NOMO-1 (cell line): Measurements from ENCODE around the gene TUBB.
"Not testable (repeated sequence)": the region's sequence is repeated elsewhere in the genome, so short reads cannot be mapped to it uniquely, and the experiment has no call there.

Experiments used
- DNase-seq, 2 experiments: peaks; one replicate each; lab custom pipeline; 2025; ENCODE audit not compliant: unreplicated experiment in 2 of 2; lab: John Stamatoyannopoulos, UW

The TUBB gene

DNA sequence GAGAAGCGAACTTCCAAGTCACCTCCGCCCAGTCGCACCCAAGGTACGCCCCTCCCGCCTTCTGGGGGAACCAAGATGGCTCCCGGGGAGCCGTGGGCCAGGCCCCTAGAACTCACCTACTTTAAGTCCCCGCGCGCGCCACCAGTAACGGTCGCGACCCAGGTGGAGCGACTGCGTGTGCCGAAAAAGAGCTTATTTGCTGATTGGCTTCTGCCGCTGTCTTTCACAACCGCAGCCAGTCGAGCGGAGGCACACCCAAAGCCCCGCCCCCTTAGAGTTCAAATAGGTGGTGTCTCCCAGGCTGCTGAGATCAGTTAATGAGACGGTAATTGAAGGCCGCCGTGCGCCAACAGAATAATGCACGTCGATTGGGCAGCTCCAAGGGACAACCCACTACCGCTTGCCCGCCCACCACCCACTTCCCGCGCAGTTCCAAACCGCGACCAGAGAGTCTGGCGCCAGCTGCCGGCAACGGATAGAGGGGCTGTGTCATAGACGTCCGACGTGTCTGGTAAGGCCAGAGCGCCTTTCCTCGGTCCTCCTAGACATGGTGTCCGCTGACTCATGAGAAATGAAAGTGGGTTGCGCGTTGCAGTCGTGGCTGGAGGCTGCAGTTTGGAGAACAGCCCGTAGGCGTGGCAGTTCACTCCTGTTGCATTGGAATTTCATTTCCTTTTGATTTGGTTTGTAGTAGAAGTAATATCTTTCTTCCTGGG is 2.9 kb upstream of the TUBB start, which contains the start of gene MDC1:
TSS of gene MDC1 (minus strand) at position 153 of the 716 bp plus-strand sequence. CDS start 2,106 bp downstream, outside the sequence.
- DNase-seq, result peak; percentile 100

DNA sequence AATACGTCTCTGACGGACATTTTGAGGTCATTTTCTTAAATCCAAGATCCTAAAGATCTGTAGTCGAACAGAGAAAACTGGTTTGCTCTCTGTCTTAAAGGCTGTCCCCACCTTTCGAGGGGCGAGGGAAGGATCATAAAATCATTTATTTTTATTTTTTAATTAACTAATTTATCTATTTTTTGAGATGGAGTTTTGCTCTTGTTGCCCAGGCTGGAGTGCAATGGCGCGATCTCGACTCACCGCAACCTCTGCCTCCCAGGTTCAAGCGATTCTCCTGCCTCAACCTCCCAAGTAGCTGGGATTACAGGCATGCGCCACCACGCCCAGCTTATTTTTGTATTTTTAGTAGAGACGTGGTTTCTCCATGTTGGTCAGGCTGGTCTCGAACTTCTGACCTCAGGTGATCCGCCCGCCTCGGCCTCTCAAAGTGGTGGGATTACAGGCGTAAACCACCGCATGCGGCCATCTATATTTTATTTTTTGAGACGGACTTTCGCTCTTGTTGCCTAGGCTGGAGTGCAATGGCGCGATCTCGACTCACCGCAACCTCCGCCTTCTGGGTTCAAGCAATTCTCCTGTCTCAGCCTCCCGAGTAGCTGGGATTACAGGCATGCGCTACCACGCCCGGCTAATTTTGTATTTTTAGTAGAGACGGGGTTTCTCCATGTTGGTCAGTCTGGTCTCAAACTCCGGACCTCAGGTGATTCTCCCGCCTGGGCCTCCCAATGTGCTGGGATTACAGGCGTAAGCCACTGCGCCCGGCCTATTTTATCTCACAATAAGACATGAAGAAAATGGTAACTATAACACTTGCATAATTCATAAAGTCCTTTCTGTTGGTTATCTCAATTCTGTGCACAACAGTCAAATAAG is 2.1 kb upstream of the TUBB start:
- DNase-seq, result not testable (repeated sequence)

DNA sequence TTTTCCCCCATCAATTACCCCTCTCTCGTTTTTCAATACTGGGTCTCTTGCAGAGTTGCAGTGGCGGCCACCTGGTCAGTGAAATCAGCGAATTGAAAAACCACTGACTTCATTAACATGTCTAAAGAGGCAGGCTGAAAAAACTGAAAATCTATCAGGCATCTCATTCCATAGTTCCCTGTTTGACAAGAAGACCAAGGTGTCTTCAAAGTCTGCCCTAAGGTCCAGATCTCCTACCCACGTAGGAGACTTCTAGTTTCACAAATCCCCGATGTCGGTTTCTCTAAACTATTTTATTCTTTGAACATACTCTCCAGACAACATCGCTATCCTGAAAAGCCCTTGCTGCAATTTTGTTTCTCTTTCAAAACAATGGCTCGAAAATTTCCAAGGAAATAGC is 796 bp upstream of the TUBB start:
- no peak for DNase-seq

- peak; percentile 56 to 76 for DNase-seq
These were observed 616 bp downstream of the TUBB start for GRCh38 chr6:30720738-30721197.

GRCh38 chr6:30721198-30722024 is 1.3 kb downstream of the TUBB start:
- DNase-seq, result peak; percentile 83 to 96

GRCh38 chr6:30722025-30722279 is 1.8 kb downstream of the TUBB start:
- DNase-seq, result not testable (repeated sequence)

GRCh38 chr6:30722280-30723112 is 2.3 kb downstream of the TUBB start:
- DNase-seq, result peak; percentile 59 to 67

DNA sequence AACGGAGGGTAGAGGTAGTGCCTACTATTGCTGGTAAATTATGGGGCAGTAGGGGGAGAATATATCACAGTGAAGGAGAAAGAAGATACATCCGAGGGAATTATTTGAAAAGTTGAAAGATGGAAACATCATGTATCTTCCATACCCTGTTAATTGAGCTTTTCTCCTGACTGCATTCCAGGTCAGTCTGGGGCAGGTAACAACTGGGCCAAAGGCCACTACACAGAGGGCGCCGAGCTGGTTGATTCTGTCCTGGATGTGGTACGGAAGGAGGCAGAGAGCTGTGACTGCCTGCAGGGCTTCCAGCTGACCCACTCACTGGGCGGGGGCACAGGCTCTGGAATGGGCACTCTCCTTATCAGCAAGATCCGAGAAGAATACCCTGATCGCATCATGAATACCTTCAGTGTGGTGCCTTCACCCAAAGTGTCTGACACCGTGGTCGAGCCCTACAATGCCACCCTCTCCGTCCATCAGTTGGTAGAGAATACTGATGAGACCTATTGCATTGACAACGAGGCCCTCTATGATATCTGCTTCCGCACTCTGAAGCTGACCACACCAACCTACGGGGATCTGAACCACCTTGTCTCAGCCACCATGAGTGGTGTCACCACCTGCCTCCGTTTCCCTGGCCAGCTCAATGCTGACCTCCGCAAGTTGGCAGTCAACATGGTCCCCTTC is 3.1 kb downstream of the TUBB start:
- not testable (repeated sequence) for DNase-seq

GRCh38 chr6:30723843-30724741 is 3.9 kb downstream of the TUBB start:
- not testable (repeated sequence) for DNase-seq

DNA sequence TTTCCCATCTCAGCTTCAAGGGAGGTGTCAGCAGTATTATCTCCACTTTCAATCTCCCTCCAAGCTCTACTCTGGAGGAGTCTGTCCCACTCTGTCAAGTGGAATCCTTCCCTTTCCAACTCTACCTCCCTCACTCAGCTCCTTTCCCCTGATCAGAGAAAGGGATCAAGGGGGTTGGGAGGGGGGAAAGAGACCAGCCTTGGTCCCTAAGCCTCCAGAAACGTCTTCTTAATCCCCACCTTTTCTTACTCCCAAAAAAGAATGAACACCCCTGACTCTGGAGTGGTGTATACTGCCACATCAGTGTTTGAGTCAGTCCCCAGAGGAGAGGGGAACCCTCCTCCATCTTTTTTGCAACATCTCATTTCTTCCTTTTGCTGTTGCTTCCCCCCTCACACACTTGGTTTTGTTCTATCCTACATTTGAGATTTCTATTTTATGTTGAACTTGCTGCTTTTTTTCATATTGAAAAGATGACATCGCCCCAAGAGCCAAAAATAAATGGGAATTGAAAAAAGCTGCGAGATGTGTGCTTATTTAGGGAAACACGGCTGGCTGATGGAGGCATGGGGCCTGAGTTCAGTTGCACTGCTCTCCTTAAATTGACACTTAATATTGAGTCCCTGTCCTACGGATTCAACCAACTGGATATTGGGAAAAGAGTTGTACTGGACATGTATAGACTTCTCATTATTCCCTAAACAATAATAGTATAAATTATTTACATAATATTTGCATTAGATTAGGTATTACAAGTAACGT is 4.9 kb downstream of the TUBB start:
- DNase-seq, result no peak

GRCh38 chr6:30725713-30726505 is 5.8 kb downstream of the TUBB start:
- no peak for DNase-seq

GRCh38 chr6:30726506-30727413 is 6.6 kb downstream of the TUBB start:
- DNase-seq, result no peak

GRCh38 chr6:30727920-30728553 is 7.9 kb downstream of the TUBB start:
- no peak for DNase-seq

DNA sequence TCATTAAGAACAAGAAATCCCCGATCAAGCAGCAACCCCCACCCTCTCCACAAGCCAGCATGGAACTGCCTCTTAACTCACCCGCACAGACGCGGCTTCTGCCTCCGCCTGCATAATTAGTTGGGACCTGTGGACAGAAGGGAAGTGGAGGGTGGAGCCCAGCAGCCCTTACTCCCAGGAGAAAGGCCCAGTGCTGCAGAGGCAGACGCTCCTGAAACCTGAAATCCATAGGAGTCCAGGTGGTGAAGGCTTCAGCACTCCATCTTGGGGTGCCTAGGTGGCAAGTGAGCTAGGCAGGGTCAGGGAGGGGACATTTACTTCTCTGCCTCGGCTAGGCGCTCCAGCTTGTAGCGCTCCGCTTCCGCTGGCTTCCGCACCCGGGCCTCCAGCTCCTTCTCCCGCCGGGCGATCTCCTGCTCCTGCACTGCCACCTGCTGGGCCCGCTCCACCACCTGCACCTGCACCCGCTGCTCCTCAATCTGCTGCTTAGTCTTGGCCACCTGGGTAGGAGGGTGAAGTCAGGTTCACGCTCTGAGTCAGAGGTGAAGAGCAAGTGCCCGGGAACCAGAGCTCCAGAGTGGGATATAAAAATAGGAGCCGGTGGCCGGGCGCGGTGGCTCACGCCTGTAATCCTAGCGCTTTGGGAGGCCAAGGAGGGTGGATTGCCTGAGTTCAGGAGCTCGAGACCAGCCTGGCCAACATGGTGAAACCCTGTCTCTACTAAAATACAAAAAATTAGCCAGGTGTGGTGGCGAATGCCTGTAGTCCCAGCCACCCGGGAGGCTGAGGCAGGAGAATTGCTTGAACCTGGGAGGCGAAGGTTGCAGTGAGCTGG is 10.7 kb downstream of the TUBB start:
- no peak for DNase-seq
